BJ (cell line): Measurements from ENCODE around the gene KCNJ3. TPM values are rescaled to one million over a fixed set of nuclear protein-coding genes. Genes with fewer than 3 reads are reported as not detected.

Experiments
- CTCF ChIA-PET: fragments of 350-600 bp; formaldehyde crosslinking; extraction: SDS; loops from one replicate; lab custom pipeline; 2021; ENCODE audit warnings: antibody characterized with exemption, inconsistent platforms; lab: Yijun Ruan, JAX
- POLR2A ChIA-PET: fragments of 300-600 bp; sonication (Branson Sonifier 250); formaldehyde crosslinking; extraction: SDS; loops from one replicate; lab custom pipeline; 2021; ENCODE audit warnings: antibody characterized with exemption; lab: Charles Lee
- DNase-seq: peaks from one replicate; pipeline ENCODE4 v3.0.0-alpha.2; 2011; ENCODE audit warnings: low read depth
- H3K27me3 ChIP-seq: 2 replicates; pipeline ENCODE4 v1.6.0; 2011; ENCODE audit warnings: low read length; ENCODE audit not compliant: control insufficient read depth, insufficient read depth
- H3K36me3 ChIP-seq: 2 replicates; pipeline ENCODE4 v1.5.1; 2011; ENCODE audit warnings: low read length; ENCODE audit not compliant: control insufficient read depth, insufficient read depth
- H3K4me3 ChIP-seq: 2 replicates; pipeline ENCODE4 v1.5.1; 2011; ENCODE audit warnings: low read depth, mild to moderate bottlenecking, control low read depth, low read length
- CTCF ChIP-seq: IDR thresholded peaks from 2 replicates; pipeline ENCODE4 v1.5.1; 2011; ENCODE audit warnings: low read depth, mild to moderate bottlenecking, control low read depth, inconsistent platforms, low read length, moderate library complexity; ENCODE audit not compliant: insufficient read depth
- polyA plus RNA-seq: library from polyadenylated mRNA; depleted of rRNA; stranded (reverse); fragments of >200 nt; gene quantifications from 2 replicates; pipeline ENCODE4 v1.2.3, GENCODE V29; 2011

KCNJ3 gene
- polyA plus RNA-seq, 1 experiment, result 3.2 TPM

- Histone ChIP-seq H3K36me3 (no peaks in the 10 kb centered on the region), H3K4me3 (no peak overlapping the region), H3K27me3 (no peaks in the 10 kb centered on the region)
- ChIA-PET POLR2A (no interaction called here), CTCF (no interaction called here)
- DNase-seq, result no peak
- TF ChIP-seq CTCF, result no peak
Measured at GRCh38 chr2:154689158-154689557, 9.3 kb upstream of the KCNJ3 start.

- ChIA-PET CTCF (no interaction called here), POLR2A (no interaction called here)
- no peak for DNase-seq
- Histone ChIP-seq H3K36me3 (no peaks in the 10 kb centered on the region), H3K27me3 (no peaks in the 10 kb centered on the region), H3K4me3 (no peak overlapping the region)
- TF ChIP-seq CTCF, result no peak
Measured at GRCh38 chr2:154692927-154693326, 5.6 kb upstream of the KCNJ3 start.

- Histone ChIP-seq H3K4me3 (no peak overlapping the region), H3K36me3 (no peaks in the 10 kb centered on the region), H3K27me3 (no peaks in the 10 kb centered on the region)
- CTCF ChIA-PET, result no interaction called here
- DNase-seq, result no peak
- TF ChIP-seq CTCF, result no peak
- POLR2A ChIA-PET, result no interaction called here
Measured at GRCh38 chr2:154693741-154694340, 4.7 kb upstream of the KCNJ3 start.

GRCh38 chr2:154694881-154695280 is 3.6 kb upstream of the KCNJ3 start:
- no peak for TF ChIP-seq CTCF
- POLR2A ChIA-PET, result no interaction called here

GRCh38 chr2:154696369-154696768 is 2.1 kb upstream of the KCNJ3 start:
- no peak for TF ChIP-seq CTCF
- ChIA-PET POLR2A (no interaction called here), CTCF (interaction anchor here (0.7 kb wide), 1 partner anchor 526 kb away, joined by 3 read pairs; no protein-coding TSS in a partner anchor)
- H3K4me3 ChIP-seq, result no peak overlapping the region
- no peaks in the 10 kb centered on the region for H3K36me3 ChIP-seq
- no peak for DNase-seq
- no peaks in the 10 kb centered on the region; the same call in 1 of the 2 replicates for H3K27me3 ChIP-seq

More at GRCh38 chr2:154694881-154695280, 3.6 kb upstream of the KCNJ3 start:
- Histone ChIP-seq H3K36me3 (no peaks in the 10 kb centered on the region), H3K4me3 (no peak overlapping the region), H3K27me3 (no peaks in the 10 kb centered on the region; the same call in 1 of the 2 replicates)
- DNase-seq, result no peak
- CTCF ChIA-PET, result interaction anchor here (1.0 kb wide), 1 partner anchor 9 kb away, joined by 3 read pairs; no protein-coding TSS in a partner anchor
